Peyer's patch (tissue), 4 donors: Measurements from ENCODE around the gene DPCD.

Experiments used
- POLR2A ChIP-seq, 2 donors: fragments of 450-650 bp; IDR thresholded peaks; one replicate each; pipeline ENCODE4 v1.5.1; 2017; ENCODE audit warnings: antibody characterized with exemption in 2 of 2, mild to moderate bottlenecking in 2 of 2, moderate library complexity in 2 of 2
- TF ChIP-seq, protein P1 (sequence below), 6 experiments: fragments of 450-650 bp in 4 of 6; fragments of 200-600 bp in 2 of 6; sonication (generic) in 1 of 6; IDR thresholded peaks; one replicate each; pipeline ENCODE4 v1.5.1; 2017 to 2019; ENCODE audit warnings: antibody characterized with exemption in 6 of 6, mild to moderate bottlenecking in 3 of 6, moderate library complexity in 1 of 6

- TF ChIP-seq, protein P1, sequence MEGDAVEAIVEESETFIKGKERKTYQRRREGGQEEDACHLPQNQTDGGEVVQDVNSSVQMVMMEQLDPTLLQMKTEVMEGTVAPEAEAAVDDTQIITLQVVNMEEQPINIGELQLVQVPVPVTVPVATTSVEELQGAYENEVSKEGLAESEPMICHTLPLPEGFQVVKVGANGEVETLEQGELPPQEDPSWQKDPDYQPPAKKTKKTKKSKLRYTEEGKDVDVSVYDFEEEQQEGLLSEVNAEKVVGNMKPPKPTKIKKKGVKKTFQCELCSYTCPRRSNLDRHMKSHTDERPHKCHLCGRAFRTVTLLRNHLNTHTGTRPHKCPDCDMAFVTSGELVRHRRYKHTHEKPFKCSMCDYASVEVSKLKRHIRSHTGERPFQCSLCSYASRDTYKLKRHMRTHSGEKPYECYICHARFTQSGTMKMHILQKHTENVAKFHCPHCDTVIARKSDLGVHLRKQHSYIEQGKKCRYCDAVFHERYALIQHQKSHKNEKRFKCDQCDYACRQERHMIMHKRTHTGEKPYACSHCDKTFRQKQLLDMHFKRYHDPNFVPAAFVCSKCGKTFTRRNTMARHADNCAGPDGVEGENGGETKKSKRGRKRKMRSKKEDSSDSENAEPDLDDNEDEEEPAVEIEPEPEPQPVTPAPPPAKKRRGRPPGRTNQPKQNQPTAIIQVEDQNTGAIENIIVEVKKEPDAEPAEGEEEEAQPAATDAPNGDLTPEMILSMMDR (IDR thresholded peaks at IDR 0.05): no peak
- no peak for TF ChIP-seq POLR2A (IDR thresholded peaks at IDR 0.05)
Observed at GRCh38 chr10:101631821-101632475, 43.8 kb downstream of the DPCD start.
